Heart right ventricle (tissue), 16 donors: Measurements from ENCODE around the gene SLC16A8. TPM values are rescaled to one million over a fixed set of nuclear protein-coding genes. Genes with fewer than 3 reads are reported as not detected.

Experiments used
- ATAC-seq, 8 donors: fragments of 200-7000 bp; cut with Tn5 transposase; one replicate each; pipeline ENCODE4 v1.9.1; 2020; ENCODE audit warnings: mild to moderate bottlenecking in 8 of 8, moderate library complexity in 8 of 8, moderate number of reproducible peaks in 1 of 8
- DNase-seq, 2 donors: peaks; one replicate each; pipeline ENCODE4 v3.0.0-alpha.2; 2020
- H3K27ac ChIP-seq, 10 donors: fragments of 200-600 bp; sonication (generic) in 2 of 10; one replicate each; pipeline versions ENCODE4 v1.5.0 to v1.8.0; 2020 to 2022; ENCODE audit warnings: mild to moderate bottlenecking in 3 of 10
- H3K27me3 ChIP-seq, 7 donors: fragments of 200-600 bp; one replicate each; pipeline ENCODE4 v1.8.0; 2021 to 2022; ENCODE audit warnings: mild to moderate bottlenecking in 2 of 7
- H3K36me3 ChIP-seq, 9 donors: fragments of 200-600 bp; sonication (generic) in 1 of 9; one replicate each; pipeline versions ENCODE4 v1.5.0 to v1.8.0; 2020 to 2022; ENCODE audit warnings: mild to moderate bottlenecking in 2 of 9
- H3K4me1 ChIP-seq, 9 donors: fragments of 200-600 bp; sonication (generic) in 1 of 9; one replicate each; pipeline versions ENCODE4 v1.5.0 to v1.8.0; 2020 to 2022; ENCODE audit warnings: mild to moderate bottlenecking in 4 of 9
- H3K4me3 ChIP-seq, 10 donors: fragments of 200-600 bp; sonication (generic) in 2 of 10; one replicate each; pipeline versions ENCODE4 v1.5.0 to v1.8.0; 2020 to 2022; ENCODE audit warnings: mild to moderate bottlenecking in 7 of 10, moderate library complexity in 2 of 10
- H3K9me3 ChIP-seq, 11 donors: fragments of 200-600 bp in 10 of 11; sonication (generic) in 2 of 11; one replicate each; pipeline versions ENCODE4 v1.5.0 to v1.8.0; 2013 to 2022; ENCODE audit warnings: mild to moderate bottlenecking in 2 of 11, control low read depth in 1 of 11, moderate library complexity in 1 of 11
- WGBS, 2 donors: extraction: QIAGEN DNeasy Blood & Tissue Kit; methylation state at CpG; one replicate each; pipeline ENCODE4 v1.1.7; 2013; ENCODE audit warnings: inconsistent platforms in 1 of 2; 5-methylcytosine and 5-hydroxymethylcytosine counted together
- intact Hi-C, 10 donors: fragments of 100-400 bp; cut with DNase I; formaldehyde crosslinking; loops; one replicate each; pipeline versions ENCODE4 v1.11.1 to v1.14.2; 2022
- polyA plus RNA-seq, 2 donors: library from polyadenylated mRNA; stranded (reverse); fragments of 200-250 nt; gene quantifications; one replicate each; pipeline ENCODE4 v1.2.3, GENCODE V29; 2013
- total RNA-seq, 10 donors: library from RNA; stranded (reverse); fragmentation: NEBNext Ultra II Directional in 3 of 10; extraction: Animal tissue kit (Norgen Biotek cat#: 25700) in 3 of 10; gene quantifications; one replicate each; pipeline versions ENCODE4 v1.2.1 to v1.2.4, GENCODE V29; 2021 to 2023
- TF ChIP-seq, protein P1 (sequence below), 9 donors: fragments of 200-600 bp; sonication (generic) in 2 of 9; IDR thresholded peaks; one replicate each; pipeline versions ENCODE4 v1.5.0 to v1.8.0; 2021 to 2022; ENCODE audit warnings: antibody characterized with exemption in 9 of 9, mild to moderate bottlenecking in 5 of 9, moderate library complexity in 1 of 9
- donor health status: Arrhythmogenic right ventricular cardiomyopathy.
- donor health status: ischemic (EF 13 %, LVEDD 7.1; RV severe dilation, severe dysfunction).
- donor health status: healthy with polysubstance abuse.
- donor health status: DM: no; HTN: yes; CAD: no.
- donor health status: DM: no; HTN: no; CAD: no.
- donor health status: ischemic (EF 25% LVEDD 6.9; RV normal size, moderate dysfunction).
- donor health status: ischemic (EF 25% LVEDD 5.7; RV mildly dilated, moderate dysfunction).
- donor health status: healthy.
- donor health status: DM: yes; HTN: yes; CAD: no.
- donor health status: Ischemic cardiomyopathy.
- donor health status: ischemic (EF 35%, LVEDD 5.7; RV mildly dilated, moderate dysfunction).
- donor health status: nonischemic (EF 11% LVEDD 7.7; RV severe dilation, severe dysfunction).
- donor health status: DM: yes; HTN: yes; CAD: no.
- donor health status: PGD.
- donor health status: ischemic (EF 29% LVEDD 5.4; RV normal size, mild dysfunction).
- donor health status: nonischemic (EF 23%, LVEDD 6.1; RV moderate dilation, normal function).

The SLC16A8 gene
- total and polyA plus RNA-seq, 12 donors: 0.19 to 0.34 (median 0.22) TPM; not detected in 9

DNA sequence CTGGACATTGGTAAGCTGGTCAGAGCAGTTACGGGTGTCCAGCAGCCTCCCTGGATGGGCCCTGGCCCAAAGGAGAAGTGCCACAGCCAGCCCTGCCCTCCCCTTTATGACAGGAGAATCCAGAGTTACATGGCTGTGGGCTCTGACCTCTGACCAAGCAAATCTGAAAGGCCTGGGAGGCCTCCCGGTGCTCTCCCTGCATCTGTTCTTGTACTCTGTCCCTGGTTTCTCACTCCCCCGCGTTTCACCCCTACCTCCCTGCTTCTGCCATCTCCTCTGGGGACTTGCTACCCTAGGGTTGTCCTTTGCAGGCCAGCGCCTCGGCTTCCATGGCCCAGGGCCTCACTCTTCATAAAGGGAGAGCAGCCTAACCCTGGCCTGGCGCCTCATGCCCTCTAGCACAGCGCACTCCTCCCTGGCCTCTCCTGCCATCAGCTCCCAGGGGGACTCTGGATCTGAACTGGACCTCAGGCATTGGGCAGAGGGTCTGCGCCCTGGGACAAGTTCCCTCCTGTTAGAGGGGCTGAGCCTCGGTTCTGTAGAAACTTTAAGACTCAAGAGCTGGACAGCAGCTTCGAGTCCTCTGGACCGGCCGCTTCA is 16.1 kb downstream of the SLC16A8 start:
- peaks cover 0 to 93% (median 29%) of the 10 kb centered on the region in 9 donors for H3K36me3 ChIP-seq
- DNase-seq (no peak), ATAC-seq (no peak)
- WGBS, 2 donors: 78 to 86% methylated on average over 13 of the region's 13 CpGs
- TF ChIP-seq, protein P1, sequence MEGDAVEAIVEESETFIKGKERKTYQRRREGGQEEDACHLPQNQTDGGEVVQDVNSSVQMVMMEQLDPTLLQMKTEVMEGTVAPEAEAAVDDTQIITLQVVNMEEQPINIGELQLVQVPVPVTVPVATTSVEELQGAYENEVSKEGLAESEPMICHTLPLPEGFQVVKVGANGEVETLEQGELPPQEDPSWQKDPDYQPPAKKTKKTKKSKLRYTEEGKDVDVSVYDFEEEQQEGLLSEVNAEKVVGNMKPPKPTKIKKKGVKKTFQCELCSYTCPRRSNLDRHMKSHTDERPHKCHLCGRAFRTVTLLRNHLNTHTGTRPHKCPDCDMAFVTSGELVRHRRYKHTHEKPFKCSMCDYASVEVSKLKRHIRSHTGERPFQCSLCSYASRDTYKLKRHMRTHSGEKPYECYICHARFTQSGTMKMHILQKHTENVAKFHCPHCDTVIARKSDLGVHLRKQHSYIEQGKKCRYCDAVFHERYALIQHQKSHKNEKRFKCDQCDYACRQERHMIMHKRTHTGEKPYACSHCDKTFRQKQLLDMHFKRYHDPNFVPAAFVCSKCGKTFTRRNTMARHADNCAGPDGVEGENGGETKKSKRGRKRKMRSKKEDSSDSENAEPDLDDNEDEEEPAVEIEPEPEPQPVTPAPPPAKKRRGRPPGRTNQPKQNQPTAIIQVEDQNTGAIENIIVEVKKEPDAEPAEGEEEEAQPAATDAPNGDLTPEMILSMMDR (IDR thresholded peaks at IDR 0.05): no peak
- H3K4me3 ChIP-seq: no peak overlapping the region
- peaks cover 16 to 47% (median 39%) of the 10 kb centered on the region in 9 donors for H3K4me1 ChIP-seq
- peak overlapping the region in 8 of 10 donors; percentile 78 to 93 (median 88) for H3K27ac ChIP-seq
- H3K27me3 ChIP-seq: no peaks in the 10 kb centered on the region
- intact Hi-C loops: loop anchor here in 2 of 10 donors (2.0 to 10.0 kb wide), 2 partner anchors 69 to 507 kb away; partner anchors contain the start of gene DMC1 (in 1 of the 2)
- no peaks in the 10 kb centered on the region for H3K9me3 ChIP-seq

DNA sequence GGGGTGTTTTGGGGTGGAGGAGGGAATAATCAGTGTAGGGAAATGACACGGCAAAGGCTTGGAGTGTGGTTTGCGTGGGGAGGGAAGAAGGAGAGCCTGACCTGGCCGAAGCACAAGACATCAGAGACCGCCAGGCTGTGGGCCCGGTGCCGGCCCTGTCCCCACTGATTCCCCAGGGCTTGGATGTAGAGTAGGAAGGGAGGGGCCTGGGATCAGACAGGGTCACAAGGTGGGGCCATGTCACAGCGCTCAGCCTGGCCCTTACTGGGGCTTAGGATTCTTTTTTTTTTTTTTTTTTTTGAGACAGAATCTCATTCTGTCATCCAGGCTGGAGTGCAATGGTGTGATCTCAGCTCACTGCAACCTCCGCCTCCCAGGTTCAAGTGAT is 17.0 kb downstream of the SLC16A8 start:
- H3K4me1 ChIP-seq: peaks cover 16 to 47% (median 39%) of the 10 kb centered on the region in 9 donors
- intact Hi-C loops: loop anchor here in 2 of 10 donors (2.0 to 10.0 kb wide), 2 partner anchors 68 to 508 kb away; partner anchors contain the start of gene DMC1 (in 1 of the 2)
- TF ChIP-seq, protein P1 (IDR thresholded peaks at IDR 0.05): no peak
- peak overlapping the region in 3 of 10 donors; percentile 31 to 87 (median 79) for H3K27ac ChIP-seq
- ATAC-seq (no peak), DNase-seq (no peak)
- peaks cover 0 to 88% (median 27%) of the 10 kb centered on the region in 9 donors for H3K36me3 ChIP-seq
- WGBS, 2 donors: 47 to 51% methylated on average over 8 of the region's 8 CpGs
- no peaks in the 10 kb centered on the region for H3K27me3 ChIP-seq
- H3K4me3 ChIP-seq: no peak overlapping the region
- H3K9me3 ChIP-seq: no peaks in the 10 kb centered on the region

DNA sequence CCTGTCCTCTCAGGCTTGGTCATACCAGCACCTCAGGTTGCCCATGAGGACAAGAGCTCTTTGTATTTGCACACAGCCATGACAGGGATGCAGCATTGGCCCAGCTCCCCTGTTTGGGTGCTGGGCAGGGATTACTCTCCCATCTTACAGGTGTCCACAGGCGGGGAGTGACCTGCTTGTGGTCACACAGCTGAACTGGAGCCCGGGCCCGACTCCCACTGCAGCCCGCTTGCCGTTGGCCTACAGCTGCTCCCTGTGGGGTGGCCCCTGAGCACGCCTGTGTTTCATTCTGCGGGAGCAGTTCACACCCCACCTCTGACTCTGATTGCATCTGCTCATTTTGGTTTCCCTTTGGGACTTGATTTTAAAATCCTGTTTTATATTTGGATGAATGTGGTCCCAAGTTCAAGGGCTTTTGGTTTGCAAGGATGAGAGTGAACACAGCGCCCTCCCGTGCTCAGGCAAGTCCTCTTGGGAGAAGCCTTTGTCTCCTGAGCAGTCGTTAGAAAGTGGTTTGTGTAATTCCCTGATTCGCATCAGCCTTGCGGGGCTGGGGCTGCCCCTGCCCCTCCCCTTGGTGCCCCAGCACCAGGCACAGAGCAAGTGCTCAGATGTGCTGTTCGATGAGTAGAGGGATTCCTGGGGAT is 17.5 kb downstream of the SLC16A8 start:
- Histone ChIP-seq H3K27me3 (no peaks in the 10 kb centered on the region), H3K9me3 (no peaks in the 10 kb centered on the region), H3K27ac (peak overlapping the region in 2 of 10 donors; percentile 31 to 79), H3K4me3 (no peak overlapping the region), H3K36me3 (peaks cover 0 to 86% (median 27%) of the 10 kb centered on the region in 9 donors), H3K4me1 (peaks cover 16 to 47% (median 39%) of the 10 kb centered on the region in 9 donors)
- intact Hi-C loops: loop anchor here in 2 of 10 donors (2.0 to 10.0 kb wide), 2 partner anchors 68 to 508 kb away; partner anchors contain the start of gene DMC1 (in 1 of the 2)
- TF ChIP-seq, protein P1 (IDR thresholded peaks at IDR 0.05): no peak
- no peak for ATAC-seq
- no peak for DNase-seq
- WGBS, 2 donors: 72 to 85% methylated on average over 13 of the region's 13 CpGs

DNA sequence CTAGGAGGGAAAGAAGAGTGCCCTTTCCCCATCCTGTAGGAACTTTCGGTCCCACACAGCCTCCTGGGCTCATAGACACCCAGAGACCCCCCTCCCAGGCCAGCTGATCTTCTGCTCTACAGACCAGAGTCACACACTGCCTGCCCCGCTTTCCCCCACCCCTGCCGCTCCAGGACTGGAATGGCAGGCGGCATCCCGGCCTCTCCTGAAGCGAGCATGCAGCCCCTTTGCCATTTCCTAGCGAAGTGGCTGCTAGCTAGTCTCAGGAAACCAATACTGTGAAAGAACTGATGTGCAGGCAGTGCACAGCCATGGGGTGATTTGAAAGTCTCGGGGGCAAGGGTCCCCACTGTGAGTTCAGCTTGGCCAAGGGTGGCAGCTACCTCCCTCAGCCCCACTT is 18.4 kb downstream of the SLC16A8 start:
- H3K27me3 ChIP-seq: no peaks in the 10 kb centered on the region
- H3K9me3 ChIP-seq: no peaks in the 10 kb centered on the region
- ATAC-seq (no peak), DNase-seq (no peak)
- no peak overlapping the region for H3K27ac ChIP-seq
- no peak overlapping the region for H3K4me3 ChIP-seq
- H3K36me3 ChIP-seq: peaks cover 0 to 81% (median 27%) of the 10 kb centered on the region in 9 donors
- intact Hi-C loops: loop anchor here in 1 of 10 donors (10.0 kb wide), 1 partner anchor 509 kb away; the partner anchor contains the start of gene DMC1
- TF ChIP-seq, protein P1 (IDR thresholded peaks at IDR 0.05): no peak
- H3K4me1 ChIP-seq: peaks cover 15 to 42% (median 32%) of the 10 kb centered on the region in 9 donors
- WGBS, 2 donors: 95 to 97% methylated on average over 8 of the region's 8 CpGs
